Measurements from ENCODE around the gene OSBPL6. TPM values are rescaled to one million over a fixed set of nuclear protein-coding genes. Genes with fewer than 3 reads are reported as not detected.

Gene OSBPL6
- total RNA-seq, 2 donors from 2014 or later, result 0.95 to 4.6 TPM

GRCh38 chr2:178359192-178359912, 165.0 kb downstream of the OSBPL6 start:
- Histone ChIP-seq H3K4me1 (ENCODE audit: control insufficient read depth in 1 of 2, low read depth in 2 of 2) (no peaks in the 10 kb centered on the region), H3K36me3 (no peaks in the 10 kb centered on the region), H3K4me3 (no peak overlapping the region), H3K9me3 (peaks cover 3% of the 10 kb centered on the region), H3K27me3 (replicated peaks; ENCODE audit: insufficient read depth) (no peaks in the 10 kb centered on the region), H3K27ac (no peak overlapping the region)
- TF ChIP-seq CTCF (IDR thresholded peaks at IDR 0.05), result no peak
- DNase-seq (ENCODE audit: low spot score) (no peak), ATAC-seq (ENCODE audit: insufficient number of reproducible peaks, low FRiP score, low read depth) (no peak)

- Histone ChIP-seq H3K27ac (no peak overlapping the region), H3K4me3 (no peak overlapping the region), H3K4me1 (ENCODE audit: control insufficient read depth in 1 of 2, low read depth in 2 of 2) (no peaks in the 10 kb centered on the region), H3K9me3 (peaks cover 3% of the 10 kb centered on the region), H3K36me3 (no peaks in the 10 kb centered on the region), H3K27me3 (replicated peaks; ENCODE audit: insufficient read depth) (no peaks in the 10 kb centered on the region)
- ATAC-seq (ENCODE audit: insufficient number of reproducible peaks, low FRiP score, low read depth) (no peak), DNase-seq (ENCODE audit: low spot score) (no peak)
- TF ChIP-seq CTCF (IDR thresholded peaks at IDR 0.05), result no peak
Observed at GRCh38 chr2:178361588-178361987, 167.3 kb downstream of the OSBPL6 start.

GRCh38 chr2:178363252-178363651, 168.9 kb downstream of the OSBPL6 start:
- Histone ChIP-seq H3K36me3 (no peaks in the 10 kb centered on the region), H3K27me3 (replicated peaks; ENCODE audit: insufficient read depth) (no peaks in the 10 kb centered on the region), H3K27ac (no peak overlapping the region), H3K4me3 (no peak overlapping the region), H3K4me1 (ENCODE audit: control insufficient read depth in 1 of 2, low read depth in 2 of 2) (no peaks in the 10 kb centered on the region), H3K9me3 (peaks cover 3% of the 10 kb centered on the region)
- TF ChIP-seq CTCF (IDR thresholded peaks at IDR 0.05), result no peak
- ATAC-seq (ENCODE audit: insufficient number of reproducible peaks, low FRiP score, low read depth) (no peak), DNase-seq (ENCODE audit: low spot score) (no peak)

- DNase-seq (ENCODE audit: low spot score) (no peak), ATAC-seq (ENCODE audit: insufficient number of reproducible peaks, low FRiP score, low read depth) (no peak)
- no peak overlapping the region for H3K27ac ChIP-seq
- TF ChIP-seq CTCF (IDR thresholded peaks at IDR 0.05), result no peak
- no peak overlapping the region for H3K4me3 ChIP-seq
- no peaks in the 10 kb centered on the region for H3K4me1 ChIP-seq (ENCODE audit: control insufficient read depth in 1 of 2, low read depth in 2 of 2)
- H3K9me3 ChIP-seq, result no peaks in the 10 kb centered on the region
- H3K36me3 ChIP-seq, result no peaks in the 10 kb centered on the region
- H3K27me3 ChIP-seq (replicated peaks; ENCODE audit: insufficient read depth), result no peaks in the 10 kb centered on the region
Observed at GRCh38 chr2:178365116-178365515, 170.8 kb downstream of the OSBPL6 start.

- H3K27ac ChIP-seq, result no peak overlapping the region
- H3K36me3 ChIP-seq, result no peaks in the 10 kb centered on the region
- no peak overlapping the region for H3K4me3 ChIP-seq
- no peak for TF ChIP-seq CTCF (IDR thresholded peaks at IDR 0.05)
- H3K27me3 ChIP-seq (replicated peaks; ENCODE audit: insufficient read depth), result no peaks in the 10 kb centered on the region
- ATAC-seq (ENCODE audit: insufficient number of reproducible peaks, low FRiP score, low read depth), result no peak
- DNase-seq (ENCODE audit: low spot score), result no peak
- H3K4me1 ChIP-seq (ENCODE audit: control insufficient read depth in 1 of 2, low read depth in 2 of 2), result no peaks in the 10 kb centered on the region
- H3K9me3 ChIP-seq, result no peaks in the 10 kb centered on the region
Observed at GRCh38 chr2:178366412-178366811, 172.1 kb downstream of the OSBPL6 start.

All from thoracic aorta (tissue), 2 donors.